Adrenal gland (tissue), 12 donors: ENCODE data around the gene TMEM18. TPM values are rescaled to one million over a fixed set of nuclear protein-coding genes. Genes with fewer than 3 reads are reported as not detected.
A peak's percentile ranks its signal among the peaks of the same experiment; 100 is the strongest.

ENCODE experiments used
- DNase-seq, 7 donors: peaks; one replicate each; pipeline ENCODE4 v3.0.0-alpha.2; 2019 to 2020
- H3K27ac ChIP-seq, 5 donors: fragments of 200-600 bp; sonication (generic) in 4 of 5; 1 replicate in 3 of 5; 2 replicates in 2 of 5; pipeline versions ENCODE4 v1.5.1 to v1.8.0; 2016 to 2020; ENCODE audit warnings: mild to moderate bottlenecking in 1 of 5
- H3K27me3 ChIP-seq: fragments of 200-600 bp; 2 replicates; pipeline ENCODE4 v1.8.0; 2021
- H3K36me3 ChIP-seq, 2 donors: fragments of 200-600 bp; replicated peaks in 1 of 2; 1 replicate in 1 of 2; 2 replicates in 1 of 2; pipeline versions ENCODE4 v1.5.1 to v1.8.0; 2018 to 2022
- H3K4me1 ChIP-seq, 2 donors: fragments of 200-600 bp; replicated peaks in 1 of 2; 1 replicate in 1 of 2; 2 replicates in 1 of 2; pipeline versions ENCODE4 v1.5.1 to v1.8.0; 2018 to 2021
- H3K4me3 ChIP-seq, 4 donors: fragments of 200-600 bp; sonication (generic) in 3 of 4; one replicate each; pipeline ENCODE4 v1.5.1; 2016 to 2018
- H3K9me3 ChIP-seq, 3 donors: fragments of 200-600 bp; sonication (generic) in 1 of 3; replicated peaks in 1 of 3; 1 replicate in 2 of 3; 2 replicates in 1 of 3; pipeline versions ENCODE4 v1.5.1 to v1.8.0; 2016 to 2021
- POLR2A ChIP-seq, 2 donors: fragments of 450-650 bp; IDR thresholded peaks; one replicate each; pipeline ENCODE4 v1.6.1; 2017; ENCODE audit warnings: antibody characterized with exemption in 2 of 2, mild to moderate bottlenecking in 2 of 2, moderate library complexity in 1 of 2
- WGBS, 4 donors: extraction: QIAGEN DNeasy Blood & Tissue Kit in 2 of 4; methylation state at CpG; one replicate each; pipeline versions ENCODE4 v1.1.5 to v1.1.7; 2013 to 2017; 5-methylcytosine and 5-hydroxymethylcytosine counted together
- intact Hi-C, 2 donors: fragments of 100-400 bp; cut with DNase I; formaldehyde crosslinking; loops; one replicate each; pipeline versions ENCODE4 v1.14.1 to v1.15.0; 2022 to 2023
- polyA plus RNA-seq, 3 donors: library from polyadenylated mRNA; stranded (reverse); fragments of 200-250 nt in 2 of 3; fragments of 350-450 nt in 1 of 3; fragmentation: Illumina TruSeq in 1 of 3; extraction: RNeasy Lipid Tissue Mini Kit (QIAGEN cat#74804) in 1 of 3; gene quantifications; one replicate each; pipeline ENCODE4 v1.2.3, GENCODE V29; 2013 to 2014
- total RNA-seq, 9 donors: library from RNA; depleted of rRNA in 4 of 9; stranded (reverse); fragments of >200 nt in 4 of 9; fragments of 120-200 nt in 1 of 9; fragmentation: NEBNext Ultra II Directional in 1 of 9; extraction: Animal tissue kit (Norgen Biotek cat#: 25700) in 1 of 9; gene quantifications; one replicate each; pipeline versions ENCODE4 v1.1.0 to v1.2.4, GENCODE V29; 2013 to 2023
- TF ChIP-seq, protein P1 (sequence below), 6 experiments: fragments of 450-650 bp in 4 of 6; fragments of 200-600 bp in 2 of 6; sonication (generic) in 1 of 6; IDR thresholded peaks; 1 replicate in 5 of 6; 2 replicates in 1 of 6; pipeline versions ENCODE4 v1.5.1 to v1.8.0; 2016 to 2021; ENCODE audit warnings: antibody characterized with exemption in 6 of 6, mild to moderate bottlenecking in 2 of 6, moderate library complexity in 1 of 6
- donor health status: healthy with polysubstance abuse.
- donor health status: Bipolar disorder and iron deficiency.
- donor health status: DM: yes; HTN: yes; CAD: no.
- donor health status: DM: no; HTN: no; CAD: no.
- donor health status: DM: no; HTN: no; CAD: no.
- donor health status: DM: yes; HTN: yes; CAD: no.

Gene TMEM18
- total and polyA plus RNA-seq, 12 donors: 17.2 to 56.9 (median 31.9) TPM

DNA sequence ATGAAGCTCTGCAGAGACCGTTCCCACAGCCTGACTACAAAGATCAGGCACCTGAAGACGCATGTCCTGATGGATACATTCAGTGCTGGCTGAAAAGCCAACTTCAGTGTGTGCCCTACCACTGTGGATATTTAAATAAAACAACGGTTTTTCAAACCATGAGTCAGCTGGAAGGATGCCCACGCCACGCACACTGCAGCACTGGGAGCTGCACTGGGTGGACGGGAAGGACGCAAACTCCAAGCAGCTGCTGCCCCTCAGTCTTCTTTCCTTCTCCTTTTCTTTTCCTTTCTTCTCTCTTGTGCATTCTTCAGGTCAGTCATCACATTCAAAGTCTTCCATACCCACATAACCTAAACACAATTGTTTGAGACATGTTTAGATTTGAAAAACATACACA, 7.9 kb downstream of the TMEM18 start:
- Histone ChIP-seq H3K4me3 (no peak overlapping the region), H3K4me1 (peaks cover 0 to 12% of the 10 kb centered on the region in 2 donors), H3K9me3 (no peaks in the 10 kb centered on the region), H3K27me3 (no peaks in the 10 kb centered on the region), H3K36me3 (peaks cover 0 to 47% of the 10 kb centered on the region in 2 donors), H3K27ac (no peak overlapping the region)
- intact Hi-C loops: no loop called here
- 60 to 68% (median 63%) methylated on average over 7 of the region's 7 CpGs for WGBS, 4 donors
- DNase-seq: peak; percentile 43 to 85 (median 74)
- no peak for TF ChIP-seq POLR2A (IDR thresholded peaks at IDR 0.05)
- TF ChIP-seq, protein P1, sequence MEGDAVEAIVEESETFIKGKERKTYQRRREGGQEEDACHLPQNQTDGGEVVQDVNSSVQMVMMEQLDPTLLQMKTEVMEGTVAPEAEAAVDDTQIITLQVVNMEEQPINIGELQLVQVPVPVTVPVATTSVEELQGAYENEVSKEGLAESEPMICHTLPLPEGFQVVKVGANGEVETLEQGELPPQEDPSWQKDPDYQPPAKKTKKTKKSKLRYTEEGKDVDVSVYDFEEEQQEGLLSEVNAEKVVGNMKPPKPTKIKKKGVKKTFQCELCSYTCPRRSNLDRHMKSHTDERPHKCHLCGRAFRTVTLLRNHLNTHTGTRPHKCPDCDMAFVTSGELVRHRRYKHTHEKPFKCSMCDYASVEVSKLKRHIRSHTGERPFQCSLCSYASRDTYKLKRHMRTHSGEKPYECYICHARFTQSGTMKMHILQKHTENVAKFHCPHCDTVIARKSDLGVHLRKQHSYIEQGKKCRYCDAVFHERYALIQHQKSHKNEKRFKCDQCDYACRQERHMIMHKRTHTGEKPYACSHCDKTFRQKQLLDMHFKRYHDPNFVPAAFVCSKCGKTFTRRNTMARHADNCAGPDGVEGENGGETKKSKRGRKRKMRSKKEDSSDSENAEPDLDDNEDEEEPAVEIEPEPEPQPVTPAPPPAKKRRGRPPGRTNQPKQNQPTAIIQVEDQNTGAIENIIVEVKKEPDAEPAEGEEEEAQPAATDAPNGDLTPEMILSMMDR (IDR thresholded peaks at IDR 0.05): no peak

DNA sequence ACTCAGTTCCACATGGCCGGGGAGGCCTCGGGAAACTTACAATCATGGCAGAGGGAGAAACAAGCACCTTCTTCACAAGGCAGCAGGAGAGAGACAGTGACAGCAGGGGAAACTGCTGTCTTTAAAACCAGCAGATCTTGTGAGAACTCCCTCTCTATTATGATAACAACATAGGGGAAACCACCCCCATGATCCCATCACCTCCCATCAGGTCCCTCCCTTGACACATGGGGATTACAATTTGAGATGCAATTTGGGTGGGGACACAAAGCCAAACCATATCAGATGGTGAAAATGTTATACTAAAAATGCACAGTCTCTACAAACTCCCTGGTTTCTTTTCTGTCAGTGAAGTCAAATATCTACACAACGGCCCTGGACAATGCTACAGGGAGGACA, 9.2 kb downstream of the TMEM18 start:
- Histone ChIP-seq H3K27ac (no peak overlapping the region), H3K36me3 (peaks cover 0 to 47% of the 10 kb centered on the region in 2 donors), H3K9me3 (no peaks in the 10 kb centered on the region), H3K4me1 (peaks cover 0 to 3% of the 10 kb centered on the region in 2 donors), H3K4me3 (no peak overlapping the region), H3K27me3 (no peaks in the 10 kb centered on the region)
- DNase-seq: no peak
- WGBS, 4 donors: 84 to 93% (median 89%) methylated on average over 3 of the region's 3 CpGs
- no peak for TF ChIP-seq POLR2A (IDR thresholded peaks at IDR 0.05)
- TF ChIP-seq, protein P1 (IDR thresholded peaks at IDR 0.05): no peak
- intact Hi-C loops: no loop called here

DNA sequence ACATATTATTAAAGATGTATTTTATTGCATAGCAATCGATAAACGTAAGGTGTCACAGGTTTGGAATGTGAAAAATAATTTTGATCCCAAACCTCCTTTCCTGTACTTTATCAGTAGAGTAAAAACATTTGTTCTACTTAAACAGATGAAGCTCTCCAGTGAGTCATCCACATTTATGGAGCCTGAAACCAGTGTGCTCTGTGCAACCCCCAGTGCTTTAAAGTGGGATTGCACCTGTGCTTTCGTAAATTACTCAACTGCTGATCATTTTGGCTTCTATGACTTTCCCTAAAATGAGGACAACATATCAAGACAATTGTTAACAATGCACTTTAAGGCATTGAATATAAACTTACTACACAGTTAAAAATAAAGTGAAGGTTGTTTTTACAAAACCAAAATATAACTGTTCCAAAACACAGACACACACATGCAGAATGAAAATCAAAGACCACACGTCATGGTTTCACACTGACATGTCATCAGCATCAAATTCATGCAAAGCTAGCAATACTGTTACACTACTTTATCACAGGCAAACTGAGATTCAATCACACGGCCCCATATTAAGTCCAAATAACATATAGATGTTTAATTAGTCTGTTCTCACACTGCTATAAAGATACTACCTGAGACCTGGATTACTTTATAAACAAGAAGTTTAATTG, 9.7 kb downstream of the TMEM18 start:
- no peaks in the 10 kb centered on the region for H3K9me3 ChIP-seq
- TF ChIP-seq, protein P1 (IDR thresholded peaks at IDR 0.05): peak; percentile 57 to 70 (median 66)
- TF ChIP-seq POLR2A (IDR thresholded peaks at IDR 0.05): no peak
- H3K27me3 ChIP-seq: no peaks in the 10 kb centered on the region
- peak in 5 of 7 donors; percentile 44 to 66 (median 59) for DNase-seq
- WGBS, 4 donors: 62 to 68% (median 63%) methylated on average over 5 of the region's 5 CpGs
- no peaks in the 10 kb centered on the region for H3K4me1 ChIP-seq
- H3K4me3 ChIP-seq: no peak overlapping the region
- no peak overlapping the region for H3K27ac ChIP-seq
- intact Hi-C loops: no loop called here
- peaks cover 0 to 45% of the 10 kb centered on the region in 2 donors for H3K36me3 ChIP-seq

DNA sequence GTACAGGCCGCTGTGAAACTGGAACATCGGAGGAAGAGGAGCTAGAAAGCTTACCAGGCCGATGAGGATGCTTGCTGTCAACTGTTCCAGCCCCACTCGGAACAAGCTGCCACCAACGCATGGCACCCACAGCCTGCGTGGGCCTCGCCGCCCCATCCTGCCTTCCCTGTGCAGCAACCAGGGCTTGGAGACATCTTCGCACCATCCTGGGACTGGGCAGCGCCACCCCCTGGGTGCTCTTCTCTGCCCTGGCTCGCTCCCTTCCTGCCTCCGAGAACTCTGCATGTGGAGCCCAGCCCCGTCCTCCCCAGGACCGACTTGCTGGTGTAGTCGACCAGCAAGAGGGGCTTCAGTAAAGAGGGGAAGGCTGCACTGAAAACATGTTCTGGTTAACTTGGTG, 10.8 kb downstream of the TMEM18 start:
- DNase-seq: peak in 1 of 7 donors; percentile 44
- Histone ChIP-seq H3K9me3 (no peaks in the 10 kb centered on the region), H3K27me3 (no peaks in the 10 kb centered on the region), H3K4me1 (no peaks in the 10 kb centered on the region), H3K27ac (no peak overlapping the region), H3K4me3 (no peak overlapping the region), H3K36me3 (peaks cover 0 to 38% of the 10 kb centered on the region in 2 donors)
- TF ChIP-seq, protein P1 (IDR thresholded peaks at IDR 0.05): no peak
- TF ChIP-seq POLR2A (IDR thresholded peaks at IDR 0.05): no peak
- intact Hi-C loops: no loop called here
- 97 to 98% (median 98%) methylated on average over 12 to 15 of the region's 15 CpGs for WGBS, 4 donors
